GM18870 (cell line): Measurements from ENCODE around the gene CD48.
"Not testable (repeated sequence)": the region's sequence is repeated elsewhere in the genome, so short reads cannot be mapped to it uniquely, and the experiment has no call there.

ENCODE experiments used
- ATAC-seq: cut with Tn5 transposase; IDR thresholded peaks from one replicate; pipeline ENCODE4 v1.9.1; 2021; ENCODE audit warnings: moderate library complexity; ENCODE audit not compliant: unreplicated experiment

Gene CD48

DNA sequence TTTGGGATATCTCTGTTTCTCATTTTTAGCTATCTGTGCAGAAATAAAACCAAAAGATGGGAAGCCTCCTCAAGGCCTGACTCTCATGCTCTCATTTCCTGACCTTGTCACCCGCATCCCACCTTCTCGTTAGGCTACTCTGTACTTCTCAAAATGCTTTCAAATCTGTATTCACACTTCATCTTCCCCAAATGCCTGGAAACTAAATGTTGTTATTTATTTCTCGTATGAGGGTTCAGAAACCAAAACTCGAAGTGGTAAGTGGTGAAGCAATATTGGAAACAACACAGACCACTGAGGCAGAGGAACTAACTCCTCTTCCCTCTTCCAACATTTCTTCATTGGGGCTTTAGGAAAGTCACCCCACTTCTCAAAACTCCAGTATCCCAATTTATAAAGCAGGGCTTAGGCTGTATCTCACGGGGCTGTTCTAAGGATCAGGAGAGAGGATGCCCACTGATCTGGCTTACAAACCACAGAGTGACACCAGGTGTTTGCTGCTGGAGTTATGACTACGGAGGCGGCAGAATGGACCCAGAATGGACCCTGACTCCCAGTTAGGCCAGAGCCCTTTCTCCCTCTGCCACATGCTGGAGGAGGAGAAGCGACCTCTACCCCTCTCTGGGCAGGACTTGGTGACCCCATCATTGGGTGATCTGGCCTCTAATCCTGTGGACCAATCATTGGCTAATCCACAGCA is 31.0 kb upstream of the CD48 start:
- no peak for ATAC-seq

DNA sequence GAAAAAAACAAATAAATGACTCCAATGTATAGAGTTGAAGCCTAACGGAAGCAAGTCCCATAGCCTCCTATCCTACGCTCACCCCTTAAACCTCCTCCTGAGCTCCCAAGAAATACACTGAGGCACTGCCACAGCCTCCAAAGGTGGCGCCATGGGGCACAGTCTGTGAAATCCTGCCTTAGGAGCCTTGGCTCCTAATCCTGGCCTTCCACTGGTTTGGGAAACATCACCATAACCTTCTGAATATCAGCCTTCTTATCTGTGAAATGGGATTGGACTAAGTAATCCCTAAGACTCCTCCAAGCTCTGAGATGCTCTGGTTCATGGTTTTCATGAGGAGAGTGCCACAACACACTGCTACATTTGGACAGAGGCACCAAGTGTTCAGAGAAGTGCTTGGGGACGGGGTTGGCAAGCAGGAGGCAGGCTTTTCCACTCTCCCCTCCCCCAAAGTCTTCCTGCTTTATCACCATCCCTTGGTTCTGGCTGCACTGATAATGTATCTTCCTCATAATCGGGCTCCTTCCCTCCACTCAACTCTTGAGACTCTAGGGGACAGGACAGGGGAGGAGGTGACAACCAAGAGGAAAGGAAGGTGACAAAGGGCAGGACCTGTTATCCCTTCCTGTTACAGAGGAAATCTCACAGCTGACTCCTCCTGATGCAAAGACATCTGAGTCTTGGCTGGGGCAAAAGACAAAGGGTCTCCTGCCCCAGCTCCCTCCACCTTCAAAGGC is 30.2 kb upstream of the CD48 start:
- ATAC-seq: no peak

GRCh38 chr1:160741092-160741501 is 29.5 kb upstream of the CD48 start:
- no peak for ATAC-seq

DNA sequence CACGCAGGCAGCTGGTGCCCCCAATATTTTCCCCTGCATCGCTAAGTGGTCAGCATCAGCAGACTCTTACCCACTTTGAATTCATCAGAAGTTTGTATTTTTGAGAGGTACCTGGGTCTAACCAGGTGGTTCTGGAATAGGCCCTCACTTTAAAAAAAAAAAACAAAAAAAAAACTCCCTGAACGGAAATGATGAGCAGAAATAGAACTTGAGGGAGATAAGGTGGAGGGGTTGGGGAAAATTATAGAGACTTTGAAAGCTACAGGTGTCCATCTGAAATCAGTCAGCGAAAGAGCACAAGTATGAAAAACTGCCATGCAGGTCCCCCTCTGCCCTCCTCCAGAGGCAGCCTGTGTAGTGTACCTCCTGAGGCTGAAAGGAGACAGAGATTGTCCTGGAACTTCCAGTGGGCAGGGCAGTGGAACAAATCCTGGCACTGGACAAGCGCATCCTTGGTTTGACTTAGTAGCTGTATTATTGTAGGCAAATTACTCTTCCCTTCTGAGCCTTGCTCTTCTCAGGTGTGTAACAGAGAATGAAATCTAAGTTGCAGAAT is 28.6 kb upstream of the CD48 start:
- ATAC-seq: no peak

- ATAC-seq: peak; percentile 57
These were observed 27.5 kb upstream of the CD48 start, which contains the start of gene SLAMF7 for GRCh38 chr1:160739098-160739511. TSS of gene SLAMF7 (plus strand) at chr1:160739247. CDS start at chr1:160739302, 55 bp downstream.

DNA sequence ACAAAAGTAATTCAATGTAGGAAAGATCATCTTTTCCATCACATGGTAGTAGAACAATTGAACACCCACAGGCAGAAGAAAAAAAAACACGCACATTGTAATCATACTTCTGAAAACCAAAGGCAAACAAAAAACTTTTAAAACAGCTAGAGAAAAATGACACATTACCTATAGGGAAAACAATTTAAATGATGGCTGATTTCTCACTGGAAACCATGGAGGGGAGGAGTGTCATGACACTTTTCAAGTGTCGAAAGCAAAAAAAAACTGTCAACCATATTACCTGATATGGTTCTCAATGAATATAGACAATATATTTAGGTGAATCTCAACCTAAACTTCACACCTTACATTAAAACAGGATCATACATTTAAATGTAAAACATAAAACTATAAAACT is 26.6 kb upstream of the CD48 start:
- no peak for ATAC-seq

GRCh38 chr1:160734301-160734700 is 22.7 kb upstream of the CD48 start:
- ATAC-seq: no peak

- ATAC-seq: no peak
These were observed 22.3 kb upstream of the CD48 start for GRCh38 chr1:160733898-160734297.

- no peak for ATAC-seq
These were observed 20.4 kb upstream of the CD48 start for GRCh38 chr1:160731990-160732389.

DNA sequence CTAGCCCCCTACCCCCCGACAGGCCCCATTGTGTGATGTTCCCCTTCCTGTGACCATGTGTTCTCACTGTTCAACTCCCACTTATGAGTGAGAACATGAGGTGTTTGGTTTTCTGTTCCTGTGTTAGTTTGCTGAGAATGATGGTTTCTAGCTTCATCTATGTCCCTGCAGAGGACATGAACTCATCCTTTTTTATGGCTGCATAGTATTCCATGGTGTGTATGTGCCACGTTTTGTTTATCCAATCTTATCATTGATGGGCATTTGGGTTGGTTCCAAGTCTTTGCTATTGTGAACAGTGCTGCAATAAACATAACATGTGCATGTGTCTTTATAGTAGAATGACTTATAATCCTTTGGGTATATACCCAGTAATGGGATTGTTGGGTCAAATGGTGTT is 19.9 kb upstream of the CD48 start:
- not testable (repeated sequence) for ATAC-seq

DNA sequence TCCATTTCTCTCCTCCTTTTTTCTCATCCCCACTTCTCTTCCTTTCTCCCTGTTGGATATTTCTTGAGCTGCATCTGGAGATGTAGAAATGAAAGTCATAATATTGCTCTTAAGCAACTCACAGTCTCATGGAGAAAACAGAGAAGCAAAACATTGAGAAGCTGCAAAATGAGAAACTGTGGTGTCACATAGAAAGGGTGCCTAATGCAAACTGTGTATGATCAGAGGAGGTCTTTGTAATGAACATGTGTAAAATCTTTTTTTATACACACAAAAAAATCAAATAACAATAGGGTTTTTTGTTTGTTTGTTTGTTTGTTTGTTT is 15.7 kb upstream of the CD48 start:
- no peak for ATAC-seq

DNA sequence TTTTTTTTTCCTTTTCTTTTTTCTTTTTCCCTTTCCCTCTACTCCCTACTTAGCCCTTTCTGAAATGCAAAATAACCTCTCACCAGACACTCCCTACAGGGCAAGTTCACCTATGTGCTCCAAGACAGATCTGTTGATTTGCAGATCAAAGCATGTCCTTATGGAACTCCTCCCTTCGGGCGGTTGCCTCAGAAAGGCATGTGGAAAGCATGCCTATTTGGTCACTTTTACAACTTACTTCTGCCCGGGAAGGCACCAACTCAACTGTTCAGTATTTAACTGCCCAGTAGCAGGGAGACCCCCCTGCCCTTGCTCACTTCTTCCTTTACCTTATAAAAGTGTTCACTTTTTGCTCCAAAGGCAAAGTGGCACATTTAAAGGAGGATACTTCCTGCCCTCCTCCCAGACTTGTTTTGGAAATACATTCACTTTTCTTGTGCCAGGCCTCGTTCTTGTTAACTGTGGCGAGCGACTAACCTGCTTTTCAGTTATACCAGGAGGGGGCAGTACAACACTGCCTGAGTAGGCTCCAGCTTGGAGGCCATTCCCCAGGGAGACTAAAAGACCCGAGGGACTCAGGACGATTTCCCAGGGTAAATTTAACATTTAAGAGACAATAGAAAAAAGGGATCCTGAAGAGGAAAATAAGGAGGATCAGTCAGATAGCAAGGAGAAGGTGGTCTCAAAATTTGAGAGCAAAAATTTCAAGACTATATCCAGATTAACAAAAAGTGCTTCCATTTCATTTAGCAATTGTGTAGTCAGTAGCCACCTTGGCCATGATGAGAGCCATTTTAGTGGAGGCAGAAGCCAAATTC is 15.1 kb upstream of the CD48 start:
- ATAC-seq: peak; percentile 53

- ATAC-seq: no peak
These were observed 14.5 kb upstream of the CD48 start for GRCh38 chr1:160726114-160726497.

- no peak for ATAC-seq
These were observed 13.0 kb upstream of the CD48 start for GRCh38 chr1:160724465-160725242.

GRCh38 chr1:160723332-160723731 is 11.7 kb upstream of the CD48 start:
- no peak for ATAC-seq

DNA sequence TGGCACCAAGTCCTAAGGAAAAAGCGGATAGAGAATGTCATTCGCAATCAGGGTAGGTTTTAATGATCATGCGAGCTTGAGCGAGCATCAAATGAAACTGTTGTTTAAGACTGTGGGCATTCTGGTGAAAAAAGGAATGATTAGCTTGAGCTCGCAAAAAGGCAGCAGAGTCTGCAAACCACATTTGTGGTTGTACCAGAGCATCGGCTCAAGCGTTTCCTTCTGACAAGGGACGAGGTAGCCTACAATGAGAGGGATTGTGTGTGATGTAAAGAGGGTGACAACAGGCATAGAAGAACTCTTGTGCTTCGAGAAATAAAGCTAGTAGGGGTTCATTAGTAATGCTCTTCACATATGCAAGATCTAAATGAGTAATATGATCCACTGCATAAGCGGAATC is 11.1 kb upstream of the CD48 start:
- no peak for ATAC-seq

GRCh38 chr1:160721473-160721872 is 9.9 kb upstream of the CD48 start:
- ATAC-seq: no peak

DNA sequence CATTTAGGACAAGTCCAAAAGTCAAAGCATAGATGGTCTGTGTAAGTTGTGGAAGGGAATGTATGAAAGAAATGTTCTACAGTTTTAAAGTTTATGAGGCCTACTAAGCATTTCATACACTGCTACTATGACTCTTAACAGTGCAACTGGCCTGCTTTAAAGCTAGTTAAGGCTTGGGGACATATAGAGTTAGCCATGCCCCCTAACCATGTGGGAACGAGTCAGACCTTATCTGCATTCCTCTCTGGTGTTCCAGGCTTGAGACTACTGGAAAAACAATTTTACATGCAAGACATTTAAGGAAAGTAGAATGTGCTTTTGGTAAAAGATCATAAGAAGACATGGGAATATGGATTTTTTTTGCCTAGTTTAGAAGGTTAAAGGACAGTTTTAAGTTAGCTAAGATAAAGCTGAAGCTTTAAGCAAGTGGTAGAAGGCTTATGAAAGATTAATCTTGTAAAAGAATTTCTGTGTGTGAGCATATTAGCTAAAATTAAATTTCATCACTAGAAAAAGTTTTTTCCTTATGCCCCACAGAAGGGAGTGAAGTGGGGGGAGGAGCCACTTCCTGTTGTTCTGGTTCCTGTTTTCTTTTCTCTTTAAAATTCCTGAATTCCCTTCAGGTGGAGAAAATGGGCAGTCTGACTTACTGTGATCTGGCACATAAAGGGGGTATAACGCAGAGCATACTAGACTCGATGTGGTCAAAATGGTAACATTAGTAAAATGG is 8.9 kb upstream of the CD48 start:
- no peak for ATAC-seq

GRCh38 chr1:160718210-160718609 is 6.6 kb upstream of the CD48 start:
- ATAC-seq: no peak

DNA sequence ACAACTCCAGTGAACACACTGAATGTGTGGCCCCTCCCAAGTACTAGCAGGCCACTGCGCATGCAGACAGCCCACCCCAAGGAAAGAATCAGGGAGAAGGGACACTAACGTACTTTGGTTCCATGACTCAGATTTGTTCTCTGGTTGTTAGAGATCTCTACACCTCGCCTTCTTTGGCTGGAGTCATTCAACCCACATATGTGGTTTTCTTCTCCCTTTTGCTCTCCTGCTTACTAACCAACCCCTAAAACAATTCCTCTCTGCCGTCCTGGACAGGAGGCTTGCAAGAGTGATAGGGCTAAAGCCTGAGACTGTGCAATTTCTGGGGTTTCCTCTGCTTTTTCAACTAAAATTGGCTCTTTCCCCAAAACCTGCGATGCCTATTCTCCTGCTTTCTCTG is 5.7 kb upstream of the CD48 start:
- no peak for ATAC-seq
